ENCODE results near the gene TMEM80. TPM values are rescaled to one million over a fixed set of nuclear protein-coding genes. Genes with fewer than 3 reads are reported as not detected.

TMEM80 gene
- total and polyA plus RNA-seq, 7 donors = 7.9 to 41.5 (median 27.6) TPM

DNA sequence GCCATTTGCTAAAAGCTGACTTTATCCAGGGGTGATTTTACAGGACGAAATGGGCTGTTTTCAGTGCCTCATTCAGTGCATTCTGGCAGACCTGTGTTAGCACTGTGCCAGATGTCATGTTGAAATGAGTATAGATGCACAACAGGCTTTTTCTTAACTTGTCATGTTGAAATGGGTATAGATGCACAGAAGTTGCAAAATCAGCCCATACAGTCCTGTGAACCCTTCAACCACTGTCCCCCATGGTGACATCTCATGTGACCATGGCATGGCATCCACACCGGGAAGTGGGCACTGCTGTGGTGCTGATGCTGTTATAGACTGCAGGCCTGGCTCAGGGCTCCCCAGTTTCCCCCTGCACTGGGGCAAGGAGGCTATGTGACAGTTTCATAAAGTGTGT, 54.1 kb downstream of the TMEM80 start:
- intact Hi-C loops (cut with DNase I) = loop anchor here (5.0 kb wide), 1 partner anchor 48 kb away; the partner anchor contains the start of gene SLC25A22
- Histone ChIP-seq H3K4me1 (peaks cover 0 to 30% (median 22%) of the 10 kb centered on the region in 4 donors), H3K27ac (no peak overlapping the region), H3K36me3 (no peaks in the 10 kb centered on the region), H3K9me3 (no peaks in the 10 kb centered on the region), H3K4me3 (no peak overlapping the region), H3K27me3 (no peaks in the 10 kb centered on the region)
- TF ChIP-seq POLR2A (IDR thresholded peaks at IDR 0.05) = no peak
- no peak for TF ChIP-seq CTCF (IDR thresholded peaks at IDR 0.05)
- no peak for TF ChIP-seq POLR2AphosphoS5 (IDR thresholded peaks at IDR 0.05)
- no peak for TF ChIP-seq EP300 (IDR thresholded peaks at IDR 0.05)
- DNase-seq = no peak
- 61 to 75% methylated on average over 2 of the region's 2 CpGs for WGBS, 2 donors

Other genes with a start within 250 kb of the TMEM80 start
- gene PTDSS2, start 245.5 kb upstream of the TMEM80 start, total RNA-seq = 10 to 100 TPM; 30.1 to 76.2 (median 44.6) TPM
- 10 to 100 TPM in 1 of 3 donors, 1 to 10 TPM in 2; 4.8 to 29.0 (median 6.5) TPM for gene PTDSS2, start 245.5 kb upstream of the TMEM80 start, polyA plus RNA-seq
- gene RNH1, start 188.6 kb upstream of the TMEM80 start, total RNA-seq = 100 to 1,000 TPM; 150 to 210 (median 160) TPM
- gene RNH1, start 188.6 kb upstream of the TMEM80 start, polyA plus RNA-seq = 100 to 1,000 TPM; 101 to 126 (median 108) TPM
- 10 to 100 TPM; 27.8 to 59.3 (median 32.8) TPM for gene HRAS, start 160.2 kb upstream of the TMEM80 start, total RNA-seq
- 10 to 100 TPM; 44.6 to 76.1 (median 66.1) TPM for gene HRAS, start 160.2 kb upstream of the TMEM80 start, polyA plus RNA-seq
- under 1 TPM in 1 of 4 donors, not detected in 3; 0.14 TPM for gene LRRC56, start 158.3 kb upstream of the TMEM80 start, total RNA-seq
- 1 to 10 TPM; 2.4 to 5.9 (median 5.8) TPM for gene LRRC56, start 158.3 kb upstream of the TMEM80 start, polyA plus RNA-seq
- 1 to 10 TPM in 1 of 4 donors, under 1 TPM in 2, not detected in 1; 0.66 to 1.4 (median 0.68) TPM for gene LMNTD2, start 135.1 kb upstream of the TMEM80 start, total RNA-seq
- gene LMNTD2, start 135.1 kb upstream of the TMEM80 start, polyA plus RNA-seq = 1 to 10 TPM; 1.2 to 6.3 (median 3.5) TPM
- 1 to 10 TPM; 3.0 to 5.4 (median 3.8) TPM for gene RASSF7, start 134.8 kb upstream of the TMEM80 start, total RNA-seq
- gene RASSF7, start 134.8 kb upstream of the TMEM80 start, polyA plus RNA-seq = 100 to 1,000 TPM in 1 of 3 donors, 10 to 100 TPM in 2; 72.4 to 122 (median 94.9) TPM
- 10 to 100 TPM; 11.8 to 21.2 (median 17.9) TPM for gene PHRF1, start 119.3 kb upstream of the TMEM80 start, total RNA-seq
- 10 to 100 TPM in 2 of 3 donors, 1 to 10 TPM in 1; 6.6 to 29.3 (median 11.3) TPM for gene PHRF1, start 119.3 kb upstream of the TMEM80 start, polyA plus RNA-seq
- 10 to 100 TPM in 3 of 4 donors, 1 to 10 TPM in 1; 8.6 to 18.2 (median 14.2) TPM for gene IRF7, start 79.9 kb upstream of the TMEM80 start, total RNA-seq
- 10 to 100 TPM; 10.8 to 73.9 (median 26.8) TPM for gene IRF7, start 79.9 kb upstream of the TMEM80 start, polyA plus RNA-seq
- 1 to 10 TPM in 2 of 4 donors, not detected in 2; 1.8 to 1.9 TPM for gene CDHR5, start 70.9 kb upstream of the TMEM80 start, total RNA-seq
- 100 to 1,000 TPM in 1 of 3 donors, 10 to 100 TPM in 2; 18.0 to 136 (median 29.4) TPM for gene CDHR5, start 70.9 kb upstream of the TMEM80 start, polyA plus RNA-seq
- gene SCT, start 68.6 kb upstream of the TMEM80 start, total RNA-seq = not detected
- 1 to 10 TPM in 1 of 3 donors, not detected in 2; 1.1 TPM for gene SCT, start 68.6 kb upstream of the TMEM80 start, polyA plus RNA-seq
- 1 to 10 TPM in 1 of 4 donors, under 1 TPM in 1, not detected in 2; 0.41 to 2.2 TPM for gene DRD4, start 58.5 kb upstream of the TMEM80 start, total RNA-seq
- under 1 TPM in 1 of 3 donors, not detected in 2; 0.28 TPM for gene DRD4, start 58.5 kb upstream of the TMEM80 start, polyA plus RNA-seq
- 10 to 100 TPM; 15.1 to 29.6 (median 22.2) TPM for gene DEAF1, start 594 bp upstream of the TMEM80 start, total RNA-seq
- 10 to 100 TPM; 11.3 to 18.6 (median 14.4) TPM for gene DEAF1, start 594 bp upstream of the TMEM80 start, polyA plus RNA-seq
- gene EPS8L2, start 10.4 kb downstream of the TMEM80 start, total RNA-seq = 10 to 100 TPM in 2 of 4 donors, 1 to 10 TPM in 2; 5.4 to 15.6 (median 11.6) TPM
- 100 to 1,000 TPM; 153 to 168 (median 155) TPM for gene EPS8L2, start 10.4 kb downstream of the TMEM80 start, polyA plus RNA-seq
- 100 to 1,000 TPM in 2 of 4 donors, 10 to 100 TPM in 2; 94.6 to 133 (median 108) TPM for gene TALDO1, start 51.6 kb downstream of the TMEM80 start, total RNA-seq
- 100 to 1,000 TPM; 142 to 177 (median 170) TPM for gene TALDO1, start 51.6 kb downstream of the TMEM80 start, polyA plus RNA-seq
- gene GATD1, start 81.7 kb downstream of the TMEM80 start, total RNA-seq = 10 to 100 TPM in 3 of 4 donors, 1 to 10 TPM in 1; 6.7 to 26.3 (median 14.9) TPM
- 10 to 100 TPM in 2 of 3 donors, 1 to 10 TPM in 1; 7.8 to 55.9 (median 40.0) TPM for gene GATD1, start 81.7 kb downstream of the TMEM80 start, polyA plus RNA-seq
- gene CEND1, start 94.3 kb downstream of the TMEM80 start, total RNA-seq = 1 to 10 TPM; 1.8 to 3.6 (median 2.6) TPM
- 1 to 10 TPM in 1 of 3 donors, not detected in 2; 2.0 TPM for gene CEND1, start 94.3 kb downstream of the TMEM80 start, polyA plus RNA-seq
- gene SLC25A22, start 102.5 kb downstream of the TMEM80 start, total RNA-seq = 1 to 10 TPM; 3.8 to 7.2 (median 5.4) TPM
- gene SLC25A22, start 102.5 kb downstream of the TMEM80 start, polyA plus RNA-seq = 10 to 100 TPM in 1 of 3 donors, 1 to 10 TPM in 2; 7.8 to 26.4 (median 9.7) TPM
- 10 to 100 TPM in 2 of 4 donors, 1 to 10 TPM in 2; 6.7 to 26.6 (median 11.4) TPM for gene PIDD1, start 109.4 kb downstream of the TMEM80 start, total RNA-seq
- gene PIDD1, start 109.4 kb downstream of the TMEM80 start, polyA plus RNA-seq = 10 to 100 TPM in 1 of 3 donors, 1 to 10 TPM in 2; 4.9 to 28.8 (median 6.0) TPM
- 100 to 1,000 TPM; 405 to 632 (median 412) TPM for gene RPLP2, start 114.2 kb downstream of the TMEM80 start, total RNA-seq
- 1,000 to 10,000 TPM; 1,208 to 2,533 (median 1,777) TPM for gene RPLP2, start 114.2 kb downstream of the TMEM80 start, polyA plus RNA-seq
- gene PNPLA2, start 123.1 kb downstream of the TMEM80 start, total RNA-seq = 10 to 100 TPM; 26.3 to 39.6 (median 34.6) TPM
- gene PNPLA2, start 123.1 kb downstream of the TMEM80 start, polyA plus RNA-seq = 100 to 1,000 TPM in 1 of 3 donors, 10 to 100 TPM in 2; 35.4 to 137 (median 47.6) TPM
- gene CRACR2B, start 132.1 kb downstream of the TMEM80 start, total RNA-seq = 1 to 10 TPM; 1.5 to 9.5 (median 4.6) TPM
- gene CRACR2B, start 132.1 kb downstream of the TMEM80 start, polyA plus RNA-seq = 100 to 1,000 TPM in 1 of 3 donors, 10 to 100 TPM in 2; 32.1 to 149 (median 46.8) TPM
- 100 to 1,000 TPM in 3 of 4 donors, 10 to 100 TPM in 1; 84.4 to 343 (median 278) TPM for gene CD151, start 137.1 kb downstream of the TMEM80 start, total RNA-seq
- 100 to 1,000 TPM in 1 of 3 donors, 10 to 100 TPM in 2; 91.9 to 436 (median 92.7) TPM for gene CD151, start 137.1 kb downstream of the TMEM80 start, polyA plus RNA-seq
- 10 to 100 TPM; 34.9 to 75.3 (median 52.0) TPM for gene POLR2L, start 146.7 kb downstream of the TMEM80 start, total RNA-seq
- gene POLR2L, start 146.7 kb downstream of the TMEM80 start, polyA plus RNA-seq = 100 to 1,000 TPM; 139 to 198 (median 143) TPM
- gene TSPAN4, start 147.0 kb downstream of the TMEM80 start, total RNA-seq = 10 to 100 TPM; 79.2 to 92.7 (median 82.9) TPM
- gene TSPAN4, start 147.0 kb downstream of the TMEM80 start, polyA plus RNA-seq = 10 to 100 TPM in 2 of 3 donors, 1 to 10 TPM in 1; 8.8 to 41.0 (median 15.0) TPM
- gene CHID1, start 215.0 kb downstream of the TMEM80 start, total RNA-seq = 10 to 100 TPM; 45.7 to 52.3 (median 48.0) TPM
- gene CHID1, start 215.0 kb downstream of the TMEM80 start, polyA plus RNA-seq = 10 to 100 TPM; 16.9 to 52.0 (median 18.0) TPM
- 10 to 100 TPM; 42.6 to 78.4 (median 53.1) TPM for gene AP2A2, start 230.1 kb downstream of the TMEM80 start, total RNA-seq
- 10 to 100 TPM; 21.0 to 47.0 (median 31.4) TPM for gene AP2A2, start 230.1 kb downstream of the TMEM80 start, polyA plus RNA-seq